GM23338 (cell line): ENCODE data around the gene USP31.

Experiments used
- ETS1 ChIP-seq: IDR thresholded peaks from 2 replicates; pipeline ENCODE4 v1.6.1; 2016; ENCODE audit warnings: antibody characterized with exemption
- STAT1 ChIP-seq: IDR thresholded peaks from one replicate; pipeline ENCODE4 v1.6.1; 2016; ENCODE audit warnings: antibody characterized with exemption; ENCODE audit not compliant: unreplicated experiment

- no peak for TF ChIP-seq ETS1
- no peak for TF ChIP-seq STAT1
Observed at GRCh38 chr16:23031508-23032098, 117.6 kb downstream of the USP31 start.
